ENCODE results near the gene COX4I1. TPM values are rescaled to one million over a fixed set of nuclear protein-coding genes. Genes with fewer than 3 reads are reported as not detected.

The COX4I1 gene
- total and polyA plus RNA-seq, 2 of the 8 experiments (the other 6 are each of a cell fraction or from before 2014, with no cell fraction given) = 507 to 707 TPM

GRCh38 chr16:85854935-85855334 lies 55.4 kb downstream of the COX4I1 start:
- Histone ChIP-seq H3K4me1 (replicated peaks in 1 of 4; ENCODE audit: control insufficient read depth in 3 of 4, insufficient read depth in 4 of 4, low read length in 3 of 4) (no peaks in the 10 kb centered on the region), H3K27me3 (replicated peaks in 1 of 4; ENCODE audit: control insufficient read depth in 3 of 4, extremely low read depth in 1 of 4, insufficient read depth in 3 of 4, low read length in 3 of 4) (no peaks in the 10 kb centered on the region), H2BK5ac (ENCODE audit: low read depth, low read length) (no peak overlapping the region), H2BK15ac (ENCODE audit: low read length) (no peak overlapping the region), H2BK12ac (ENCODE audit: low read depth, low read length) (no peak overlapping the region), H2AK5ac (ENCODE audit: low read depth, low read length) (no peak overlapping the region), H2AFZ (ENCODE audit: low read length) (no peak overlapping the region), H4K20me1 (replicated peaks in 1 of 2; ENCODE audit: control insufficient read depth in 1 of 2, insufficient read depth in 2 of 2, low read length in 2 of 2) (no peaks in the 10 kb centered on the region), H3K14ac (ENCODE audit: insufficient read length) (no peak overlapping the region), H3K18ac (ENCODE audit: extremely low read depth, low read length) (no peak overlapping the region), H3K36me3 (ENCODE audit: control insufficient read depth in 2 of 4, insufficient read depth in 4 of 4, low read length in 3 of 4) (no peaks in the 10 kb centered on the region), H3K23ac (ENCODE audit: insufficient read length) (no peak overlapping the region), H3K4me3 (ENCODE audit: extremely low read depth in 1 of 4, insufficient read depth in 2 of 4, low read depth in 3 of 4, low read length in 4 of 4) (no peak overlapping the region), H2BK20ac (ENCODE audit: low read length) (no peak overlapping the region), H3K79me2 (ENCODE audit: control insufficient read depth in 1 of 2, insufficient read depth in 2 of 2, low read length in 2 of 2) (no peaks in the 10 kb centered on the region), H4K91ac (replicated peaks; ENCODE audit: insufficient read length, low read length) (no peak overlapping the region), H3K79me1 (ENCODE audit: low read depth, low read length) (no peaks in the 10 kb centered on the region), H2BK120ac (replicated peaks; ENCODE audit: low read depth, low read length) (no peak overlapping the region), H3K56ac (replicated peaks; ENCODE audit: insufficient read length, low read depth, low read length) (no peak overlapping the region), H3K9ac (replicated peaks in 1 of 4; ENCODE audit: extremely low read depth in 1 of 4, low read depth in 3 of 4, low read length in 3 of 4) (no peak overlapping the region), H3K9me3 (ENCODE audit: insufficient read depth in 2 of 2, low read depth in 1 of 2, low read length in 1 of 2) (no peaks in the 10 kb centered on the region; a peak in 1 of 4 replicates), H3K4me2 (ENCODE audit: insufficient read depth in 1 of 2, low read depth in 2 of 2, low read length in 2 of 2) (no peak overlapping the region), H3K4ac (replicated peaks; ENCODE audit: insufficient read length, low read depth, low read length) (no peak overlapping the region), H3K27ac (ENCODE audit: low read depth, low read length) (no peak overlapping the region), H4K8ac (ENCODE audit: extremely low read depth, insufficient read depth, low read length) (no peak overlapping the region), H3K23me2 (ENCODE audit: low read depth, low read length) (no peaks in the 10 kb centered on the region), H4K5ac (ENCODE audit: insufficient read length, low read depth, low read length) (no peak overlapping the region)
- no peak for TF ChIP-seq ATF3 (IDR thresholded peaks at IDR 0.05; ENCODE audit: insufficient read depth, low read depth, low read length)
- TF ChIP-seq TBP (IDR thresholded peaks at IDR 0.05; ENCODE audit: low read depth, low read length) = no peak
- TF ChIP-seq CBX5 (IDR thresholded peaks at IDR 0.05; ENCODE audit: low read depth, low read length) = no peak
- TF ChIP-seq USF2 (IDR thresholded peaks at IDR 0.05; ENCODE audit: low read length) = no peak
- TF ChIP-seq POU5F1 (IDR thresholded peaks at IDR 0.05; ENCODE audit: low read depth, low read length) = no peak
- POLR2A ChIA-PET (ENCODE audit: partially characterized antibody) = no interaction called here
- CTCF ChIA-PET (ENCODE audit: partially characterized antibody) = interaction anchor here (0.9 to 4.5 kb wide), 5 partner anchors 34 to 174 kb away, joined by 3 to 15 read pairs (median 5); no protein-coding TSS in a partner anchor
- FAIRE-seq (no peak), DNase-seq (ENCODE audit: low read depth in 1 of 2, low spot score in 2 of 2) (no peak)
- WGBS, 2 experiments (ENCODE audit: extremely low coverage in 1 of 2, insufficient coverage in 1 of 2, insufficient read length in 1 of 2, insufficient replicate concordance in 2 of 2, low coverage in 1 of 2, low lambda C conversion rate in 2 of 2, missing lambda C conversion rate in 1 of 2) = 100% methylated on average over 1 of the region's 1 CpG; no CpG with 5 or more reads in 1 of the 2 experiments
